ENCODE data around the gene HPN.

DNA sequence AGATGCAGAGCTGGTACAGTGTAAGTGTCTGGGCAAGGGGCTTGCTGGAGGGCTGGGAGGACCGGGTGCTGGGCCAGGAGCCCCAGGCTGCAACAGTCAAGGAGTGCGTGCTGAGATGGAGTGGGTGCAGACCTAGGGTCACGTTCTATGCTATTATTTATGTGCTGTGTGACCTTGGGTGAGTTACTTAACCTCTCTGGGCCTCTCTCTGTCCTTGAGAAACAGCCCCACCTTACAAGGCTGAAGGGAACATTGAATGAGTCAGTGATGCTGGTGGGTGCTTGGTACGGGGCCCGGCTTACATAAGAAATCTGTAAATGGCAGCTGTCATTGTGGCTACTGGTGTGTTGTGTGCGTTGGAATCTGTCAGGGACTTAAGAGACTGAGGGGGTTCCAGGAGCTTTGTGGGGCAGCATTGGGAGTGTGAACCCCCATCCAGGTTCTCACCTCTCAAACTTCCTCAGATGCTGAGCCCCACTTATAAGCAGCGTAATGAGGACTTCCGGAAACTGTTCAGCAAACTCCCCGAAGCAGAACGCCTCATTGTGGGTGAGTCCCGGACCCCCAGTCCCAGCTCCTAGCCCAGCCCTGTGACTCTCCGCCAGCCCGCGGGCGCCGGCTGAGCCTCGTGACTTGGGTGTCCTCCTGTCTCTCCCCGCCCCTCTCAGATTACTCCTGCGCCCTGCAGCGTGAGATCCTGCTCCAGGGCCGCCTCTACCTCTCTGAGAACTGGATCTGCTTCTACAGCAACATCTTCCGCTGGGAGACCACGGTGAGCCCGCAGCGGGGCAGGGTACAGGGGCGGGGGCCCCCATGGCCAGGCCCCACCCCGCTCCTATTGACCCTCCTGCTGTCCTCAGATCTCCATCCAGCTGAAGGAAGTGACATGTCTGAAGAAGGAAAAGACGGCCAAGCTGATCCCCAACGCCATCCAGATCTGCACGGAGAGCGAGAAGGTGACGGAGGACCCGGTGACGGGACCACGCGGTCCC lies 31.8 kb upstream of the HPN start:
- TF ChIP-seq, protein P1, sequence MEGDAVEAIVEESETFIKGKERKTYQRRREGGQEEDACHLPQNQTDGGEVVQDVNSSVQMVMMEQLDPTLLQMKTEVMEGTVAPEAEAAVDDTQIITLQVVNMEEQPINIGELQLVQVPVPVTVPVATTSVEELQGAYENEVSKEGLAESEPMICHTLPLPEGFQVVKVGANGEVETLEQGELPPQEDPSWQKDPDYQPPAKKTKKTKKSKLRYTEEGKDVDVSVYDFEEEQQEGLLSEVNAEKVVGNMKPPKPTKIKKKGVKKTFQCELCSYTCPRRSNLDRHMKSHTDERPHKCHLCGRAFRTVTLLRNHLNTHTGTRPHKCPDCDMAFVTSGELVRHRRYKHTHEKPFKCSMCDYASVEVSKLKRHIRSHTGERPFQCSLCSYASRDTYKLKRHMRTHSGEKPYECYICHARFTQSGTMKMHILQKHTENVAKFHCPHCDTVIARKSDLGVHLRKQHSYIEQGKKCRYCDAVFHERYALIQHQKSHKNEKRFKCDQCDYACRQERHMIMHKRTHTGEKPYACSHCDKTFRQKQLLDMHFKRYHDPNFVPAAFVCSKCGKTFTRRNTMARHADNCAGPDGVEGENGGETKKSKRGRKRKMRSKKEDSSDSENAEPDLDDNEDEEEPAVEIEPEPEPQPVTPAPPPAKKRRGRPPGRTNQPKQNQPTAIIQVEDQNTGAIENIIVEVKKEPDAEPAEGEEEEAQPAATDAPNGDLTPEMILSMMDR (IDR thresholded peaks at IDR 0.05; ENCODE audit: low read depth, low read length, poor library complexity, severe bottlenecking): no peak
- TF ChIP-seq EZH2phosphoT487 (IDR thresholded peaks at IDR 0.05; ENCODE audit: borderline replicate concordance, low read length): no peak

Data from DOHH2 (cell line).